ENCODE measurements around the gene NDUFV3.
"Not testable (repeated sequence)": the region's sequence is repeated elsewhere in the genome, so short reads cannot be mapped to it uniquely, and the experiment has no call there.

- TF ChIP-seq CTCF, POLR2AphosphoS5, EP300, POLR2A (IDR thresholded peaks at IDR 0.05): not testable (repeated sequence)
Observed at GRCh38 chr21:42911920-42912319, 18.8 kb downstream of the NDUFV3 start.

All from gastroesophageal sphincter (tissue), 3 donors.